HepG2 (cell line): Measurements from ENCODE around the gene ZBTB8OS. TPM values are rescaled to one million over a fixed set of nuclear protein-coding genes. Genes with fewer than 3 reads are reported as not detected.
"Not testable (repeated sequence)": the region's sequence is repeated elsewhere in the genome, so short reads cannot be mapped to it uniquely, and the experiment has no call there.

ENCODE experiments used
- ATAC-seq: fragments of 200-7000 bp; cut with Tn5 transposase; 3 replicates; pipeline ENCODE4 v1.9.1; 2020; ENCODE audit warnings: mild to moderate bottlenecking, moderate library complexity
- BruUV-seq: library from RNA; stranded (reverse); fragments of 400-500 nt; replicated peaks from 2 replicates; lab custom pipeline; 2021; lab: Mats Ljungman, UMichigan
- CTCF ChIA-PET: fragments of 300-600 bp; formaldehyde crosslinking; extraction: SDS; loops from one replicate; lab custom pipeline; 2021; ENCODE audit warnings: low total read pairs, inconsistent platforms, low intra/inter-chr PET ratio; lab: Yijun Ruan, JAX
- POLR2A ChIA-PET: fragments of 350-600 bp; sonication (Branson Sonifier 250); formaldehyde crosslinking; loops from one replicate; lab custom pipeline; 2020; ENCODE audit warnings: antibody characterized with exemption, inconsistent platforms; lab: Yijun Ruan, JAX
- DNase-seq: peaks from one replicate; pipeline ENCODE4 v3.0.0-alpha.2; 2015; ENCODE audit warnings: low spot score
- FAIRE-seq: peaks from 3 replicates; lab custom pipeline; 2011; peaks lifted over from hg19 to GRCh38; lab: Jason Lieb, UNC
- H2AFZ ChIP-seq: one replicate; pipeline ENCODE4 v1.6.1; 2011; ENCODE audit warnings: low read length, inconsistent platforms
- H3K27ac ChIP-seq: fragments of 300-600 bp; 3 replicates; pipeline ENCODE4 v1.8.0; 2011; ENCODE audit warnings: mixed run types, mild to moderate bottlenecking, mixed read lengths, low read length, inconsistent platforms; ENCODE audit not compliant: insufficient read depth; ENCODE audit errors: extremely low read length
- H3K27me3 ChIP-seq, 2 experiments: fragments of 200-600 bp in 1 of 2; 2 replicates in 1 of 2; 3 replicates in 1 of 2; pipeline versions ENCODE4 v1.6.0 to v1.8.0; 2011; ENCODE audit warnings: low read length in 2 of 2, mild to moderate bottlenecking in 2 of 2, moderate library complexity in 2 of 2, inconsistent platforms in 1 of 2; ENCODE audit not compliant: insufficient read depth in 2 of 2, control insufficient read depth in 1 of 2
- H3K36me3 ChIP-seq, 2 experiments: fragments of 200-600 bp in 1 of 2; replicated peaks in 1 of 2; 2 replicates in 1 of 2; 3 replicates in 1 of 2; pipeline versions ENCODE4 v1.5.1 to v1.8.0; 2011; ENCODE audit warnings: low read length in 2 of 2, inconsistent platforms in 1 of 2; ENCODE audit not compliant: insufficient read depth in 2 of 2, control insufficient read depth in 1 of 2
- H3K4me1 ChIP-seq: 2 replicates; pipeline ENCODE4 v1.5.1; 2012; ENCODE audit warnings: low read length, inconsistent platforms; ENCODE audit not compliant: insufficient read depth
- H3K4me2 ChIP-seq: 2 replicates; pipeline ENCODE4 v1.6.0; 2011; ENCODE audit warnings: low read depth, low read length, inconsistent platforms
- H3K4me3 ChIP-seq, 3 experiments: fragments of 200-600 bp in 1 of 3; sonication (generic), shearing (Covaris generic) in 1 of 3; replicated peaks in 1 of 3; 2 replicates each; pipeline ENCODE4 v1.5.1; 2011 to 2016; ENCODE audit warnings: low read length in 3 of 3, inconsistent platforms in 2 of 3, low read depth in 2 of 3, mild to moderate bottlenecking in 2 of 3, control low read depth in 1 of 3, mixed read lengths in 1 of 3; ENCODE audit not compliant: insufficient read depth in 1 of 3
- H3K79me2 ChIP-seq: one replicate; pipeline ENCODE4 v1.6.1; 2011; ENCODE audit warnings: low read length, inconsistent platforms; ENCODE audit not compliant: insufficient read depth
- H3K9ac ChIP-seq: 2 replicates; pipeline ENCODE4 v1.6.0; 2011; ENCODE audit warnings: mild to moderate bottlenecking, low read depth, low read length, inconsistent platforms; ENCODE audit not compliant: insufficient read depth
- H3K9me3 ChIP-seq: 2 replicates; pipeline ENCODE4 v1.5.1; 2012; ENCODE audit warnings: mild to moderate bottlenecking, low read length
- H4K20me1 ChIP-seq: 2 replicates; pipeline ENCODE4 v1.6.0; 2011; ENCODE audit warnings: inconsistent platforms, mild to moderate bottlenecking, low read length, moderate library complexity; ENCODE audit not compliant: insufficient read depth
- WGBS: methylation state at CpG from one replicate; pipeline ENCODE4 v1.1.6; 2017; ENCODE audit warnings: low lambda C conversion rate; 5-methylcytosine and 5-hydroxymethylcytosine counted together
- in situ Hi-C: cut with HindIII; loops from 2 replicates; pipeline ENCODE4 v1.10.0; 2017; ENCODE audit warnings: low pct_unique_long_range_greater_than_20kb; ENCODE audit not compliant: extremely low pct_ligation_motif_present
- intact Hi-C: fragments of 100-400 bp; cut with micrococcal nuclease; formaldehyde crosslinking; loops from one replicate; pipeline ENCODE4 v1.10.0; 2022; ENCODE audit not compliant: unreplicated experiment
- polyA plus RNA-seq, 8 experiments: library from polyadenylated mRNA; depleted of rRNA in 3 of 8; stranded (reverse) in 7 of 8; unstranded in 1 of 8; fragments of >200 nt; fragmentation: Illumina TruSeq in 4 of 8; extraction: Trizol in 4 of 8; gene quantifications; 2 replicates each; pipeline versions ENCODE4 v1.2.1 to v1.2.3, GENCODE V29; 2011 to 2016; ENCODE audit warnings: low read depth in 4 of 8, missing spikeins in 1 of 8, mixed read lengths in 1 of 8; ENCODE audit not compliant: insufficient read depth in 1 of 8
- total RNA-seq, 5 experiments: library from RNA; depleted of rRNA; stranded (reverse); fragments of >200 nt; fragmentation: Illumina TruSeq; extraction: Trizol; gene quantifications; 2 replicates each; pipeline ENCODE4 v1.2.3, GENCODE V29; 2016; ENCODE audit warnings: low read depth in 1 of 5
- TF ChIP-seq, protein P1 (sequence below): sonication (generic); formaldehyde crosslinking; IDR thresholded peaks from 2 replicates; pipeline ENCODE4 v1.5.0; 2020; ENCODE audit warnings: mild to moderate bottlenecking, missing genetic modification reagents
- TF ChIP-seq, protein P2 (sequence below): sonication (generic); formaldehyde crosslinking; IDR thresholded peaks from 2 replicates; pipeline ENCODE4 v1.4.0; 2020; ENCODE audit warnings: missing genetic modification reagents
- TF ChIP-seq, protein P3 (sequence below): sonication (generic); formaldehyde crosslinking; IDR thresholded peaks from 2 replicates; pipeline ENCODE4 v1.8.1; 2023; ENCODE audit warnings: mild to moderate bottlenecking, missing genetic modification reagents
- TF ChIP-seq, protein P4 (sequence below): sonication (generic); formaldehyde crosslinking; IDR thresholded peaks from 2 replicates; pipeline ENCODE4 v1.4.0; 2020; ENCODE audit warnings: missing genetic modification reagents, mild to moderate bottlenecking, borderline replicate concordance

Gene ZBTB8OS
- total and polyA plus RNA-seq, 2 of the 13 experiments (the other 11 are each of a cell fraction or from before 2014, with no cell fraction given), result 57.7 to 84.8 TPM

DNA sequence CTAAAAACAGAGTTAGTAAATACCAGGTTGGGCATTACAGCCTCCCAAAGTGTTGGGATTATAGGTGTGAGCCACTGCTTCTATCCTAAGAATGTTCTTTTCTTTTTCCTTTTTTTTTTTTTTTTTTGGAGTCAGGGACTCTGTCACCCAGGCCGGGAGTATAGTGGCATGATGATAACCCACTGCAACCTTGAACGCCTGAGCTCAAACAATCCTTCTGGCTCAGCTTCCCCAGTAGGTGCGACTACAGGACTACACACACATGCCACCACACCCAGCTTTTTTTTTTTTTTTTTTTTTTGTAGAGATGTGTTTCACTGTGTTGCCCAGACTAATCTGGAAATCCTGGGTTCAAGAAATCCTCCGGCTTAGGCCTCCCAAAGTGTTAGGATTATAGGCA, 5.9 kb downstream of the ZBTB8OS start:
- peaks cover under 1 to 9% of the 10 kb centered on the region in 2 experiments; a peak in 1 of 5 replicates for H3K36me3 ChIP-seq
- in situ Hi-C loops, result no loop called here
- FAIRE-seq, result no peak
- H3K4me3 ChIP-seq, result no peak overlapping the region
- no peaks in the 10 kb centered on the region; the same call in 1 of the 2 replicates for H4K20me1 ChIP-seq
- no peak overlapping the region for H2AFZ ChIP-seq
- no peak overlapping the region for H3K9ac ChIP-seq
- BruUV-seq, result no TSS peak
- H3K9me3 ChIP-seq, result no peaks in the 10 kb centered on the region
- ChIA-PET POLR2A (interaction anchor here (0.6 to 0.7 kb wide), 2 partner anchors 174 to 573 kb away, joined by 3 to 5 read pairs; no protein-coding TSS in a partner anchor), CTCF (no interaction called here)
- peaks cover 28% of the 10 kb centered on the region for H3K4me1 ChIP-seq
- peak; percentile 54 for DNase-seq
- intact Hi-C loops, result no loop called here
- no peak overlapping the region for H3K4me2 ChIP-seq
- TF ChIP-seq, protein P1, sequence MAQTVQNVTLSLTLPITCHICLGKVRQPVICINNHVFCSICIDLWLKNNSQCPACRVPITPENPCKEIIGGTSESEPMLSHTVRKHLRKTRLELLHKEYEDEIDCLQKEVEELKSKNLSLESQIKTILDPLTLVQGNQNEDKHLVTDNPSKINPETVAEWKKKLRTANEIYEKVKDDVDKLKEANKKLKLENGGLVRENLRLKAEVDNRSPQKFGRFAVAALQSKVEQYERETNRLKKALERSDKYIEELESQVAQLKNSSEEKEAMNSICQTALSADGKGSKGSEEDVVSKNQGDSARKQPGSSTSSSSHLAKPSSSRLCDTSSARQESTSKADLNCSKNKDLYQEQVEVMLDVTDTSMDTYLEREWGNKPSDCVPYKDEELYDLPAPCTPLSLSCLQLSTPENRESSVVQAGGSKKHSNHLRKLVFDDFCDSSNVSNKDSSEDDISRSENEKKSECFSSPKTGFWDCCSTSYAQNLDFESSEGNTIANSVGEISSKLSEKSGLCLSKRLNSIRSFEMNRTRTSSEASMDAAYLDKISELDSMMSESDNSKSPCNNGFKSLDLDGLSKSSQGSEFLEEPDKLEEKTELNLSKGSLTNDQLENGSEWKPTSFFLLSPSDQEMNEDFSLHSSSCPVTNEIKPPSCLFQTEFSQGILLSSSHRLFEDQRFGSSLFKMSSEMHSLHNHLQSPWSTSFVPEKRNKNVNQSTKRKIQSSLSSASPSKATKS (CRISPR knock-in tag), result no peak
- TF ChIP-seq, protein P2, sequence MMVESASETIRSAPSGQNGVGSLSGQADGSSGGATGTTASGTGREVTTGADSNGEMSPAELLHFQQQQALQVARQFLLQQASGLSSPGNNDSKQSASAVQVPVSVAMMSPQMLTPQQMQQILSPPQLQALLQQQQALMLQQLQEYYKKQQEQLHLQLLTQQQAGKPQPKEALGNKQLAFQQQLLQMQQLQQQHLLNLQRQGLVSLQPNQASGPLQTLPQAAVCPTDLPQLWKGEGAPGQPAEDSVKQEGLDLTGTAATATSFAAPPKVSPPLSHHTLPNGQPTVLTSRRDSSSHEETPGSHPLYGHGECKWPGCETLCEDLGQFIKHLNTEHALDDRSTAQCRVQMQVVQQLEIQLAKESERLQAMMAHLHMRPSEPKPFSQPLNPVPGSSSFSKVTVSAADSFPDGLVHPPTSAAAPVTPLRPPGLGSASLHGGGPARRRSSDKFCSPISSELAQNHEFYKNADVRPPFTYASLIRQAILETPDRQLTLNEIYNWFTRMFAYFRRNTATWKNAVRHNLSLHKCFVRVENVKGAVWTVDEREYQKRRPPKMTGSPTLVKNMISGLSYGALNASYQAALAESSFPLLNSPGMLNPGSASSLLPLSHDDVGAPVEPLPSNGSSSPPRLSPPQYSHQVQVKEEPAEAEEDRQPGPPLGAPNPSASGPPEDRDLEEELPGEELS (CRISPR knock-in tag), result no peak
- TF ChIP-seq, protein P3, sequence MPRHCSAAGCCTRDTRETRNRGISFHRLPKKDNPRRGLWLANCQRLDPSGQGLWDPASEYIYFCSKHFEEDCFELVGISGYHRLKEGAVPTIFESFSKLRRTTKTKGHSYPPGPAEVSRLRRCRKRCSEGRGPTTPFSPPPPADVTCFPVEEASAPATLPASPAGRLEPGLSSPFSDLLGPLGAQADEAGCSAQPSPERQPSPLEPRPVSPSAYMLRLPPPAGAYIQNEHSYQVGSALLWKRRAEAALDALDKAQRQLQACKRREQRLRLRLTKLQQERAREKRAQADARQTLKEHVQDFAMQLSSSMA (CRISPR knock-in tag), result no peak
- TF ChIP-seq, protein P4, sequence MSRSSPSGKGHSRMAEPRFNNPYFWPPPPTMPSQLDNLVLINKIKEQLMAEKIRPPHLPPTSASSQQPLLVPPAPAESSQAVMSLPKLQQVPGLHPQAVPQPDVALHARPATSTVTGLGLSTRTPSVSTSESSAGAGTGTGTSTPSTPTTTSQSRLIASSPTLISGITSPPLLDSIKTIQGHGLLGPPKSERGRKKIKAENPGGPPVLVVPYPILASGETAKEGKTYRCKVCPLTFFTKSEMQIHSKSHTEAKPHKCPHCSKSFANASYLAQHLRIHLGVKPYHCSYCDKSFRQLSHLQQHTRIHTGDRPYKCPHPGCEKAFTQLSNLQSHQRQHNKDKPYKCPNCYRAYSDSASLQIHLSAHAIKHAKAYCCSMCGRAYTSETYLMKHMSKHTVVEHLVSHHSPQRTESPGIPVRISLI (CRISPR knock-in tag), result peak; percentile 59; the same call in 1 of the 2 replicates
- H3K79me2 ChIP-seq, result peaks cover 55% of the 10 kb centered on the region
- no peaks in the 10 kb centered on the region; a peak in 1 of 5 replicates for H3K27me3 ChIP-seq
- ATAC-seq, result peak; percentile 88
- 37% methylated on average over 4 of the region's 4 CpGs for WGBS
- H3K27ac ChIP-seq, result no peak overlapping the region

DNA sequence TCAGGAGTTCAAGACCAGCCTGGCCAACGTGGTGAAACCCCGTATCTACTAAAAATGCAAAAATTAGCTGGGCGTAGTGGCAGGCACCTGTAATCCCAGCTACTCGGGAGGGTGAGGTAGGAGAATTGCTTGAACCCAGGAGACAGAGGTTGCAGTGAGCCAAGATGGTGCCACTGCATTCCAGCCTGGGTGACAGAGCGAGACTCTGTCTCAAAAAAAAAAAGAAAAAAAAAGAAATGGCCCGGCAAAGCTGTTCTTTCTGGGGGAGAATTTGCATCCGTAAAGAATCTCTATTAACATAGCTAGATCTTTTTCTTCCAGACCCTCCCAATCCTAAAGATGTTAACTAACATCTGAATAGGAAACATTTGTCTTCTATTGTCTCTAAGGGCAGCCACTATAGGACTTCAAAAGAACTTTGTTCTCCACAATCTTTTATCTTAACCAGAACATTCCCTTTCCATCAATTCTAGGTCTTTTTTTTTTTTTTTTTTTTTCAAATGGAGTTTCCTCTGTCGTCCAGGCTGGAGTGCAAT, 8.0 kb downstream of the ZBTB8OS start:
- H3K36me3 ChIP-seq, FAIRE-seq, intact Hi-C loops, DNase-seq, H3K27ac ChIP-seq, in situ Hi-C loops, H2AFZ ChIP-seq, CTCF ChIA-PET, H3K4me2 ChIP-seq, ATAC-seq, H3K27me3 ChIP-seq, BruUV-seq, H4K20me1 ChIP-seq, POLR2A ChIA-PET, H3K9ac ChIP-seq, H3K9me3 ChIP-seq, H3K4me3 ChIP-seq: not testable (repeated sequence)
- H3K79me2 ChIP-seq, result peaks cover 48% of the 10 kb centered on the region
- peaks cover 21% of the 10 kb centered on the region for H3K4me1 ChIP-seq
- WGBS, result 91% methylated on average over 8 of the region's 8 CpGs
